Mesenchymal stem cell (in vitro differentiated cells and primary cell): ENCODE data around the gene INSYN1.

Experiments used
- DNase-seq: peaks from one replicate; pipeline ENCODE4 v3.0.0-alpha.2; 2013
- H2AFZ ChIP-seq: one replicate; pipeline ENCODE4 v1.6.1; 2013; ENCODE audit warnings: low read depth, mild to moderate bottlenecking, control low read depth, inconsistent platforms, low read length, moderate library complexity
- H2AK5ac ChIP-seq: 2 replicates; pipeline ENCODE4 v1.6.1; 2013; ENCODE audit warnings: low read length, moderate library complexity, mild to moderate bottlenecking, inconsistent platforms; ENCODE audit not compliant: severe bottlenecking
- H2BK120ac ChIP-seq: one replicate; pipeline ENCODE4 v1.6.1; 2013; ENCODE audit warnings: low read depth, mild to moderate bottlenecking, inconsistent platforms, low read length, moderate library complexity
- H2BK12ac ChIP-seq, 2 experiments: one replicate each; pipeline ENCODE4 v1.6.1; 2013; ENCODE audit warnings: inconsistent platforms in 2 of 2, low read length in 2 of 2, mild to moderate bottlenecking in 2 of 2, moderate library complexity in 2 of 2, control low read depth in 1 of 2
- H2BK15ac ChIP-seq: one replicate; pipeline ENCODE4 v1.6.1; 2013; ENCODE audit warnings: mild to moderate bottlenecking, low read depth, inconsistent platforms; ENCODE audit not compliant: poor library complexity, severe bottlenecking
- H2BK5ac ChIP-seq: 2 replicates; pipeline ENCODE4 v1.6.1; 2013; ENCODE audit warnings: low read depth, mild to moderate bottlenecking, low read length, control low read depth, inconsistent platforms; ENCODE audit not compliant: poor library complexity, severe bottlenecking
- H3K14ac ChIP-seq, 2 experiments: one replicate each; pipeline ENCODE4 v1.6.1; 2013; ENCODE audit warnings: inconsistent platforms in 2 of 2, low read length in 2 of 2, control low read depth in 1 of 2, mild to moderate bottlenecking in 1 of 2, moderate library complexity in 1 of 2
- H3K18ac ChIP-seq, 2 experiments: one replicate each; pipeline ENCODE4 v1.6.1; 2013; ENCODE audit warnings: inconsistent platforms in 2 of 2, low read length in 2 of 2, control low read depth in 1 of 2, low read depth in 1 of 2, mild to moderate bottlenecking in 1 of 2
- H3K23ac ChIP-seq, 2 experiments: one replicate each; pipeline ENCODE4 v1.6.1; 2013; ENCODE audit warnings: inconsistent platforms in 2 of 2, low read length in 2 of 2, mild to moderate bottlenecking in 2 of 2, moderate library complexity in 2 of 2, control low read depth in 1 of 2
- H3K27ac ChIP-seq: 2 replicates; pipeline ENCODE4 v1.5.1; 2013; ENCODE audit warnings: mild to moderate bottlenecking, moderate library complexity, low read length, control low read depth, inconsistent platforms; ENCODE audit not compliant: poor library complexity, severe bottlenecking
- H3K27me3 ChIP-seq, 2 experiments: 2 replicates each; pipeline versions ENCODE4 v1.6.1 to v1.7.0; 2013; ENCODE audit warnings: low read length in 2 of 2, mild to moderate bottlenecking in 2 of 2, moderate library complexity in 2 of 2, control low read depth in 1 of 2, inconsistent platforms in 1 of 2; ENCODE audit not compliant: control insufficient read depth in 1 of 2, insufficient read depth in 1 of 2
- H3K36me3 ChIP-seq, 2 experiments: 2 replicates each; pipeline versions ENCODE4 v1.6.1 to v1.7.0; 2013; ENCODE audit warnings: low read length in 2 of 2, control low read depth in 1 of 2, inconsistent platforms in 1 of 2, low read depth in 1 of 2, mild to moderate bottlenecking in 1 of 2; ENCODE audit not compliant: insufficient read depth in 2 of 2, control insufficient read depth in 1 of 2
- H3K4ac ChIP-seq, 2 experiments: one replicate each; pipeline ENCODE4 v1.6.1; 2013; ENCODE audit warnings: inconsistent platforms in 2 of 2, low read length in 2 of 2, mild to moderate bottlenecking in 2 of 2, moderate library complexity in 2 of 2, control low read depth in 1 of 2, low read depth in 1 of 2
- H3K4me1 ChIP-seq: 2 replicates; pipeline ENCODE4 v1.6.1; 2013; ENCODE audit warnings: low read depth, low read length, control low read depth; ENCODE audit not compliant: control insufficient read depth, insufficient read depth
- H3K4me2 ChIP-seq: 2 replicates; pipeline ENCODE4 v1.6.1; 2013; ENCODE audit warnings: low read length, mild to moderate bottlenecking, inconsistent platforms; ENCODE audit not compliant: poor library complexity, severe bottlenecking
- H3K4me3 ChIP-seq, 2 experiments: 2 replicates each; pipeline versions ENCODE4 v1.5.1 to v1.7.0; 2013; ENCODE audit warnings: low read length in 2 of 2, mild to moderate bottlenecking in 2 of 2, control low read depth in 1 of 2, low read depth in 1 of 2; ENCODE audit not compliant: insufficient read depth in 1 of 2
- H3K79me1 ChIP-seq: replicated peaks from 2 replicates; pipeline ENCODE4 v1.6.1; 2013; ENCODE audit warnings: mild to moderate bottlenecking, control low read depth, low read length, inconsistent platforms; ENCODE audit not compliant: poor library complexity, severe bottlenecking
- H3K9ac ChIP-seq: 2 replicates; pipeline ENCODE4 v1.7.0; 2013; ENCODE audit warnings: mild to moderate bottlenecking, low read length, moderate library complexity
- H3K9me3 ChIP-seq: 2 replicates; pipeline ENCODE4 v1.7.0; 2013; ENCODE audit warnings: mild to moderate bottlenecking, low read length; ENCODE audit not compliant: control insufficient read depth
- H4K8ac ChIP-seq: one replicate; pipeline ENCODE4 v1.6.1; 2013; ENCODE audit warnings: inconsistent platforms, mild to moderate bottlenecking, low read length, moderate library complexity
- H4K91ac ChIP-seq: one replicate; pipeline ENCODE4 v1.6.1; 2013; ENCODE audit warnings: mild to moderate bottlenecking, low read length, inconsistent platforms
- WGBS: methylation state at CpG from one replicate; pipeline ENCODE4 v1.1.7; 2013; ENCODE audit warnings: mixed read lengths; 5-methylcytosine and 5-hydroxymethylcytosine counted together

Gene INSYN1

DNA sequence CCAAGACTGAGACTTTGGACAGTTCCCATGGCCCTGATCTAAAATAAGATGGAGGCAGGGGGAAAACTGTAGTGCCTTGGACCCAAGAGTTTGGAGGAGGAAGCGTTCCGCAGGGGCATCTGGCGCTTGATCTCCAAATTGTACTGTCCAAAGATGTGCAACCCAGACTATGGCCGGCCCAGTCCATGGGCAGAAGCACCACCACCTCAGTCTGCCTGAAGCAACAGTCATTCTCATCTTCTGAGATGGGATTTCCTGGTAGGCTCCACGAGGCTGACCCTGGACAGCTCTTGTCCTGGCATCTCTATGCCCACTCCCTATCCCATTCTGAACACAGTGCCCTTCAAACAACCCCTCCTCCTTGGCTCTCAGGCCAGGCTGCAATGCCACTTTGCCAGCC lies 3.6 kb downstream of the INSYN1 start:
- H3K27me3 ChIP-seq = peaks cover 13 to 68% of the 10 kb centered on the region in 2 experiments

DNA sequence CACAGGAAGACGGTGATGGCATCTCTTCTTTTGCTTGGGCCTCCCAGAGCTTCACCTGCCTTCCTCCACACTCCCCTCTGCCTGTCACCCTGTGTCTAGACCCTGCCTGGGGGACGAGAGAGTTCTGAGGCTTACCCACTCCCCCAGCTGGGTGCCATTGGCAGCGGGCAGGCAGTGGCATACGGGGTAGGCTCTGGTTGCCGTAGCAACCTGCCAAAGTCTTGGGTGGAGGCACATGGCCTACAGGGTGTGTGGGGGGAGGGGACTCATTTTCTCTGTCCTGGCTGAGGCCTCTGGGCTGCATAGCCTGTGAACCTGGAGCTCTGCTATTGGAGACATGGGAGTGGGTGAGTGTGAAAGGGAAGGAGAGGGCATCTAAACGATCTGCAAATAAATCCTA lies 4.4 kb downstream of the INSYN1 start:
- no peak overlapping the region for H4K8ac ChIP-seq
- H3K9ac ChIP-seq = no peak overlapping the region
- no peaks in the 10 kb centered on the region for H3K9me3 ChIP-seq
- H2BK120ac ChIP-seq = no peak overlapping the region
- H2BK12ac ChIP-seq = no peak overlapping the region
- H3K14ac ChIP-seq = no peak overlapping the region
- no peak overlapping the region for H3K23ac ChIP-seq
- H3K4me1 ChIP-seq = peaks cover 33% of the 10 kb centered on the region
- H3K4me3 ChIP-seq = no peak overlapping the region
- no peak overlapping the region for H3K4me2 ChIP-seq
- no peak overlapping the region for H3K4ac ChIP-seq
- H3K27ac ChIP-seq = no peak overlapping the region
- H3K79me1 ChIP-seq = no peaks in the 10 kb centered on the region
- no peak for DNase-seq
- no peak overlapping the region for H2BK15ac ChIP-seq
- H3K27me3 ChIP-seq = peaks cover 13 to 64% of the 10 kb centered on the region in 2 experiments
- 73% methylated on average over 6 of the region's 6 CpGs for WGBS
- no peak overlapping the region for H3K18ac ChIP-seq
- no peak overlapping the region for H2AK5ac ChIP-seq
- no peak overlapping the region for H2BK5ac ChIP-seq
- H4K91ac ChIP-seq = no peak overlapping the region
- H2AFZ ChIP-seq = no peak overlapping the region
- no peaks in the 10 kb centered on the region for H3K36me3 ChIP-seq

More for the DNA sequence above, 3.6 kb downstream of the INSYN1 start:
- H4K8ac ChIP-seq = no peak overlapping the region
- no peak overlapping the region for H2BK120ac ChIP-seq
- no peak overlapping the region for H3K18ac ChIP-seq
- H3K9ac ChIP-seq = no peak overlapping the region
- H3K4ac ChIP-seq = no peak overlapping the region
- H3K4me3 ChIP-seq = no peak overlapping the region
- H4K91ac ChIP-seq = no peak overlapping the region
- H3K9me3 ChIP-seq = no peaks in the 10 kb centered on the region
- H2AFZ ChIP-seq = no peak overlapping the region
- no peak overlapping the region for H3K14ac ChIP-seq
- H2AK5ac ChIP-seq = no peak overlapping the region
- peaks cover 31% of the 10 kb centered on the region for H3K4me1 ChIP-seq
- no peak overlapping the region for H3K4me2 ChIP-seq
- no peaks in the 10 kb centered on the region for H3K36me3 ChIP-seq
- H3K79me1 ChIP-seq = no peaks in the 10 kb centered on the region
- H3K23ac ChIP-seq = no peak overlapping the region
- DNase-seq = no peak
- no peak overlapping the region for H2BK12ac ChIP-seq
- WGBS = 83% methylated on average over 5 of the region's 5 CpGs
- no peak overlapping the region for H3K27ac ChIP-seq
- no peak overlapping the region for H2BK5ac ChIP-seq
- no peak overlapping the region for H2BK15ac ChIP-seq

DNA sequence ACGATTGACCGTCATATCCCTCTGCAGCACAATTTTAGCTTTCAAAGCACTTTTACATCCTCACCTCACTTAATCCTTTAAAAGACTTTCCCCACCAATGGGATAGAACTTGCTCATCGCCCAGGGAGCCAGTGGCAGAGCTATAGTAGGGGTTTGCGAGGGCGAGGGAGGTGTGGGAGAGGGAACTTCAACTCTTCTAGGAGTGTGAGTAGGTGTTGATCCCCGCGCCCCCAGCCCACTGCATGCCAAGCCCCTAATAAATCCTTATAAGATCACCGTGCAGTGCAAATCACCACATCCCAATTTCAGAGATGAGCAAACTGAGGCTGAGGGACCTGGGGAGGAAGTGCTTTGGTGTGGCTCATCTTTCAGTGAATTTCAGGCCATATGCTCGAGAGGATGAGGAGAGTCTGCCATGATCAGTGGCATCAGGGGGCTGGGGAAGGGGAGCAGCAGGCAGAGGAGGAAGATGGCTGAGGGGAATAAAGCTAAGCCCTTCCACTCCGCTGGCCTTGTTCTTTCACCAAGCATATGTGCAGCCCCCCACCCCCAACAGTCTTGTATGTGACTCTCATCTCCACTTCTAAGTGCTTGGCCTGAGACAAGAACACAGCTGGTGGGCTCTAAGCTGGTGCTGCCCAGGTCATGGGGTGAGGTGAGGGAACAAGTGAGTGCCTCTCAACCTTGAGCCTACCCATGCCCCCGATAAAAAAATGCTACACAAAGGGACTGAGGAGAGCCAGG lies 5.1 kb downstream of the INSYN1 start:
- H3K79me1 ChIP-seq = no peaks in the 10 kb centered on the region
- H3K18ac ChIP-seq = no peak overlapping the region
- 68% methylated on average over 5 of the region's 11 CpGs for WGBS
- no peaks in the 10 kb centered on the region for H3K36me3 ChIP-seq
- no peak overlapping the region for H2AFZ ChIP-seq
- H3K4ac ChIP-seq = no peak overlapping the region
- H3K27ac ChIP-seq = no peak overlapping the region
- H2AK5ac ChIP-seq = no peak overlapping the region
- no peak overlapping the region for H4K8ac ChIP-seq
- no peak overlapping the region for H2BK120ac ChIP-seq
- H2BK15ac ChIP-seq = no peak overlapping the region
- H2BK5ac ChIP-seq = no peak overlapping the region
- no peak overlapping the region for H3K14ac ChIP-seq
- H3K4me2 ChIP-seq = no peak overlapping the region
- peaks cover 13 to 60% of the 10 kb centered on the region in 2 experiments for H3K27me3 ChIP-seq
- no peak for DNase-seq
- no peak overlapping the region for H4K91ac ChIP-seq
- H3K23ac ChIP-seq = no peak overlapping the region
- H3K9ac ChIP-seq = no peak overlapping the region
- no peak overlapping the region for H3K4me3 ChIP-seq
- H3K4me1 ChIP-seq = peaks cover 29% of the 10 kb centered on the region
- H2BK12ac ChIP-seq = no peak overlapping the region
- no peaks in the 10 kb centered on the region for H3K9me3 ChIP-seq

DNA sequence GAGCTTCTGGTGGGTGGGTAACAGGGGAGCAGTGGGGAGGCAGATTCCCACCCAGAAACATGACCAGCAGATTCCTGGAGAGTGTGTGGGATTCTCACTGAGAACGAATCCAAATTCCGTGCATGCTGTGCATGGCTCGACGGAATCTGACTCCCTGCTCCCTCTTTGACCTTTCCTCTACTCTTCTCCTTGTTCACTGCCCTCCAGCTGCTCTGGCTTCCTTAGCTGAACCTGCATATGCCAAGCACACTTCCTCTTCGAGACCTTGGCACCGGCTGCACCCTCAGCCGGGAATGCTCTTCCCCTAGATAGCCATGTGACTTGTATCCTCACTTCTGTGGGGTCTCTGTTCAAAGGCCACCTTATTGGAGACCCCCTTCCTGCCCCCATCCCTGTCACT lies 6.3 kb downstream of the INSYN1 start:
- Histone ChIP-seq H2AFZ (no peak overlapping the region), H3K4me3 (no peak overlapping the region), H2AK5ac (no peak overlapping the region), H3K9me3 (no peaks in the 10 kb centered on the region), H3K36me3 (no peaks in the 10 kb centered on the region), H3K79me1 (no peaks in the 10 kb centered on the region), H3K14ac (no peak overlapping the region), H3K18ac (no peak overlapping the region), H2BK120ac (no peak overlapping the region), H3K27me3 (peaks cover 13 to 57% of the 10 kb centered on the region in 2 experiments), H2BK5ac (no peak overlapping the region), H3K9ac (no peak overlapping the region), H3K4me1 (peaks cover 21% of the 10 kb centered on the region), H3K27ac (no peak overlapping the region), H4K91ac (no peak overlapping the region), H2BK12ac (no peak overlapping the region), H2BK15ac (no peak overlapping the region), H3K4ac (no peak overlapping the region), H3K4me2 (no peak overlapping the region), H3K23ac (no peak overlapping the region), H4K8ac (no peak overlapping the region)
- no peak for DNase-seq
- 61% methylated on average over 7 of the region's 7 CpGs for WGBS
